H1 (cell line): Measurements from ENCODE around the gene MARK3. TPM values are rescaled to one million over a fixed set of nuclear protein-coding genes. Genes with fewer than 3 reads are reported as not detected.

Source experiments
- ATF2 ChIP-seq: IDR thresholded peaks from 2 replicates; pipeline ENCODE4 v1.6.1; 2012; ENCODE audit warnings: low read length, inconsistent platforms
- BACH1 ChIP-seq: IDR thresholded peaks from 2 replicates; pipeline ENCODE4 v1.6.1; 2012; ENCODE audit warnings: low read length, improper control_type of control experiment
- CHD1 ChIP-seq: IDR thresholded peaks from 2 replicates; pipeline ENCODE4 v1.6.1; 2012; ENCODE audit warnings: low read depth, low read length, improper control_type of control experiment
- KDM4A ChIP-seq: IDR thresholded peaks from one replicate; pipeline ENCODE4 v1.7.1; 2012; ENCODE audit warnings: low read depth, mild to moderate bottlenecking, moderate library complexity, low read length, inconsistent platforms; ENCODE audit not compliant: severe bottlenecking
- RAD21 ChIP-seq, 2 experiments: IDR thresholded peaks in 1 of 2; conservative IDR thresholded peaks in 1 of 2; 2 replicates each; pipeline ENCODE4 v1.6.1; 2011; ENCODE audit warnings: low read depth in 2 of 2, low read length in 2 of 2, improper control_type of control experiment in 1 of 2, inconsistent platforms in 1 of 2, mild to moderate bottlenecking in 1 of 2, moderate library complexity in 1 of 2
- SP1 ChIP-seq: IDR thresholded peaks from 2 replicates; pipeline ENCODE4 v1.6.1; 2011; ENCODE audit warnings: low read depth, low read length
- SRF ChIP-seq: IDR thresholded peaks from 2 replicates; pipeline ENCODE4 v1.6.1; 2011; ENCODE audit warnings: mild to moderate bottlenecking, low read depth, low read length, moderate library complexity
- polyA plus RNA-seq, 7 experiments: library from polyadenylated mRNA; depleted of rRNA in 3 of 7; stranded (reverse) in 5 of 7; unstranded in 2 of 7; fragments of >200 nt in 5 of 7; fragments of 200-250 nt in 2 of 7; gene quantifications; 1 replicate in 5 of 7; 2 replicates in 1 of 7; 4 replicates in 1 of 7; pipeline versions ENCODE4 v1.2.1 to v1.2.3, GENCODE V29; 2011 to 2013; ENCODE audit warnings: missing spikeins in 2 of 7, mixed read lengths in 2 of 7
- total RNA-seq: library from RNA; stranded (reverse); fragmentation: NEBNext Ultra II Directional; extraction: Animal tissue kit (Norgen Biotek cat#: 25700); gene quantifications from 2 replicates; pipeline ENCODE4 v1.2.1, GENCODE V29; 2021

Gene MARK3
- total and polyA plus RNA-seq, 2 of the 8 experiments (the other 6 are each of a cell fraction or from before 2014, with no cell fraction given): 39.4 to 76.9 TPM

GRCh38 chr14:103530831-103531230, 145.6 kb downstream of the MARK3 start (continued):
- TF ChIP-seq KDM4A (no peak), CHD1 (no peak), BACH1 (no peak), SRF (no peak), ATF2 (no peak), SP1 (no peak), RAD21 (IDR thresholded peaks at IDR 0.05 in 1 of 2, conservative IDR thresholded peaks at IDR 0.05 in 1 of 2; ENCODE audit: low read depth in 2 of 2, low read length in 2 of 2) (no peak)
